HEK293 (cell line): ENCODE data around the gene BBS9.
A peak's percentile ranks its signal among the peaks of the same experiment; 100 is the strongest.

Experiments used
- CTCF ChIA-PET: fragments of 350-600 bp; formaldehyde crosslinking; extraction: SDS; loops from one replicate; lab custom pipeline; 2021; ENCODE audit warnings: antibody characterized with exemption; lab: Yijun Ruan, JAX
- POLR2A ChIA-PET: fragments of 300-600 bp; formaldehyde crosslinking; extraction: SDS; loops from one replicate; lab custom pipeline; 2020; ENCODE audit warnings: antibody characterized with exemption, inconsistent platforms; lab: Yijun Ruan, JAX
- H3K27ac ChIP-seq: fragments of 200-500 bp; sonication (Bioruptor generic); 2 replicates; pipeline ENCODE4 v1.5.1; 2014; ENCODE audit warnings: low read depth, low read length, control low read depth, inconsistent platforms; ENCODE audit errors: extremely low read depth
- H3K36me3 ChIP-seq, 2 experiments: fragments of 200-500 bp in 1 of 2; sonication (Bioruptor generic) in 1 of 2; 1 replicate in 1 of 2; 2 replicates in 1 of 2; pipeline ENCODE4 v1.5.1; 2014 to 2017; ENCODE audit warnings: inconsistent platforms in 2 of 2, low read length in 2 of 2; ENCODE audit not compliant: control insufficient read depth in 2 of 2, insufficient read depth in 1 of 2
- H3K4me1 ChIP-seq: fragments of 200-500 bp; sonication (Bioruptor generic); 2 replicates; pipeline ENCODE4 v1.5.1; 2014; ENCODE audit warnings: mild to moderate bottlenecking, low read length, inconsistent platforms; ENCODE audit not compliant: control insufficient read depth, insufficient read depth
- H3K4me3 ChIP-seq: 2 replicates; pipeline ENCODE4 v1.5.1; 2011; ENCODE audit warnings: low read depth, mild to moderate bottlenecking, control low read depth, low read length, moderate library complexity
- H3K9me3 ChIP-seq: fragments of 200-500 bp; sonication (Bioruptor generic); 2 replicates; pipeline ENCODE4 v1.5.1; 2014; ENCODE audit warnings: low read depth, low read length, inconsistent platforms; ENCODE audit not compliant: control insufficient read depth, insufficient read depth
- BCL11A ChIP-seq: fragments of 450-650 bp; formaldehyde crosslinking; IDR thresholded peaks from 2 replicates; pipeline ENCODE4 v1.5.1; 2016; ENCODE audit warnings: low read depth, missing biosample characterization, missing genetic modification characterization
- EGR2 ChIP-seq: fragments of 450-650 bp; formaldehyde crosslinking; IDR thresholded peaks from 2 replicates; pipeline ENCODE4 v1.5.1; 2016; ENCODE audit warnings: low read depth, missing biosample characterization, missing genetic modification characterization
- MYNN ChIP-seq: fragments of 450-650 bp; formaldehyde crosslinking; IDR thresholded peaks from 2 replicates; pipeline ENCODE4 v1.5.1; 2016; ENCODE audit warnings: missing biosample characterization, missing genetic modification characterization, borderline replicate concordance
- OVOL3 ChIP-seq: fragments of 450-650 bp; formaldehyde crosslinking; IDR thresholded peaks from 2 replicates; pipeline ENCODE4 v1.5.1; 2016; ENCODE audit warnings: missing biosample characterization, missing genetic modification characterization
- REPIN1 ChIP-seq: fragments of 450-650 bp; formaldehyde crosslinking; IDR thresholded peaks from 2 replicates; pipeline ENCODE4 v1.5.1; 2017; ENCODE audit warnings: missing biosample characterization, missing genetic modification characterization, low read depth
- SP2 ChIP-seq: fragments of 450-650 bp; formaldehyde crosslinking; IDR thresholded peaks from 2 replicates; pipeline ENCODE4 v1.5.1; 2016; ENCODE audit warnings: missing biosample characterization, missing genetic modification characterization
- TRIM28 ChIP-seq: IDR thresholded peaks from 2 replicates; pipeline ENCODE4 v1.6.1; 2011; ENCODE audit warnings: low read length, control low read depth, borderline replicate concordance
- ZBTB17 ChIP-seq: fragments of 450-650 bp; formaldehyde crosslinking; IDR thresholded peaks from 2 replicates; pipeline ENCODE4 v1.5.1; 2016; ENCODE audit warnings: missing biosample characterization, missing genetic modification characterization
- ZBTB21 ChIP-seq: fragments of 450-650 bp; formaldehyde crosslinking; IDR thresholded peaks from 2 replicates; pipeline ENCODE4 v1.5.1; 2017; ENCODE audit warnings: missing biosample characterization, missing genetic modification characterization
- ZFHX2 ChIP-seq: fragments of 450-650 bp; formaldehyde crosslinking; conservative IDR thresholded peaks from 2 replicates; pipeline ENCODE4 v1.5.1; 2016; ENCODE audit warnings: missing biosample characterization, missing genetic modification characterization
- ZNF133 ChIP-seq: fragments of 450-650 bp; formaldehyde crosslinking; IDR thresholded peaks from 2 replicates; pipeline ENCODE4 v1.5.1; 2016; ENCODE audit warnings: missing biosample characterization, missing genetic modification characterization
- ZNF157 ChIP-seq: fragments of 450-650 bp; formaldehyde crosslinking; IDR thresholded peaks from 2 replicates; pipeline ENCODE4 v1.5.1; 2016; ENCODE audit warnings: missing biosample characterization, missing genetic modification characterization
- ZNF335 ChIP-seq: fragments of 450-650 bp; formaldehyde crosslinking; conservative IDR thresholded peaks from 2 replicates; pipeline ENCODE4 v1.5.1; 2016; ENCODE audit warnings: missing biosample characterization, missing genetic modification characterization
- ZNF501 ChIP-seq: fragments of 450-650 bp; formaldehyde crosslinking; IDR thresholded peaks from 2 replicates; pipeline ENCODE4 v1.5.1; 2016; ENCODE audit warnings: missing biosample characterization, missing genetic modification characterization
- ZNF600 ChIP-seq: fragments of 450-650 bp; formaldehyde crosslinking; IDR thresholded peaks from 2 replicates; pipeline ENCODE4 v1.5.1; 2016; ENCODE audit warnings: missing biosample characterization, missing genetic modification characterization
- ZNF660 ChIP-seq: fragments of 450-650 bp; IDR thresholded peaks from 2 replicates; pipeline ENCODE4 v1.5.1; 2018; ENCODE audit warnings: missing biosample characterization, mild to moderate bottlenecking, missing genetic modification characterization
- ZNF707 ChIP-seq: fragments of 450-650 bp; formaldehyde crosslinking; IDR thresholded peaks from 2 replicates; pipeline ENCODE4 v1.5.1; 2016; ENCODE audit warnings: missing biosample characterization, missing genetic modification characterization
- ZNF76 ChIP-seq: fragments of 450-650 bp; formaldehyde crosslinking; IDR thresholded peaks from 2 replicates; pipeline ENCODE4; 2016; ENCODE audit warnings: low read depth, missing biosample characterization, missing genetic modification characterization, borderline replicate concordance
- ZNF768 ChIP-seq: fragments of 450-650 bp; formaldehyde crosslinking; IDR thresholded peaks from 2 replicates; pipeline ENCODE4 v1.5.1; 2018; ENCODE audit warnings: missing biosample characterization, mild to moderate bottlenecking, missing genetic modification characterization
- ZNF792 ChIP-seq: fragments of 450-650 bp; formaldehyde crosslinking; IDR thresholded peaks from 2 replicates; pipeline ENCODE4 v1.5.1; 2016; ENCODE audit warnings: missing biosample characterization, missing genetic modification characterization
- ZXDB ChIP-seq: fragments of 450-650 bp; formaldehyde crosslinking; IDR thresholded peaks from 2 replicates; pipeline ENCODE4 v1.5.1; 2016; ENCODE audit warnings: missing biosample characterization, missing genetic modification characterization
- TF ChIP-seq, protein P1 (sequence below): fragments of 450-650 bp; formaldehyde crosslinking; IDR thresholded peaks from 2 replicates; pipeline ENCODE4 v1.5.1; 2016; ENCODE audit warnings: missing biosample characterization, missing genetic modification characterization
- TF ChIP-seq, protein P2 (sequence below): fragments of 450-650 bp; formaldehyde crosslinking; IDR thresholded peaks from 2 replicates; pipeline ENCODE4 v1.5.1; 2017; ENCODE audit warnings: missing biosample characterization, missing genetic modification characterization
- TF ChIP-seq, protein P3 (sequence below): fragments of 450-650 bp; formaldehyde crosslinking; IDR thresholded peaks from 2 replicates; pipeline ENCODE4 v1.5.1; 2016; ENCODE audit warnings: missing biosample characterization, missing genetic modification characterization
- TF ChIP-seq, protein P4 (sequence below): fragments of 450-650 bp; formaldehyde crosslinking; IDR thresholded peaks from 2 replicates; pipeline ENCODE4 v1.5.1; 2016; ENCODE audit warnings: missing biosample characterization, missing genetic modification characterization
- TF ChIP-seq, protein P5 (sequence below): fragments of 450-650 bp; formaldehyde crosslinking; IDR thresholded peaks from 2 replicates; pipeline ENCODE4 v1.5.1; 2016; ENCODE audit warnings: missing biosample characterization, missing genetic modification characterization

The BBS9 gene

DNA sequence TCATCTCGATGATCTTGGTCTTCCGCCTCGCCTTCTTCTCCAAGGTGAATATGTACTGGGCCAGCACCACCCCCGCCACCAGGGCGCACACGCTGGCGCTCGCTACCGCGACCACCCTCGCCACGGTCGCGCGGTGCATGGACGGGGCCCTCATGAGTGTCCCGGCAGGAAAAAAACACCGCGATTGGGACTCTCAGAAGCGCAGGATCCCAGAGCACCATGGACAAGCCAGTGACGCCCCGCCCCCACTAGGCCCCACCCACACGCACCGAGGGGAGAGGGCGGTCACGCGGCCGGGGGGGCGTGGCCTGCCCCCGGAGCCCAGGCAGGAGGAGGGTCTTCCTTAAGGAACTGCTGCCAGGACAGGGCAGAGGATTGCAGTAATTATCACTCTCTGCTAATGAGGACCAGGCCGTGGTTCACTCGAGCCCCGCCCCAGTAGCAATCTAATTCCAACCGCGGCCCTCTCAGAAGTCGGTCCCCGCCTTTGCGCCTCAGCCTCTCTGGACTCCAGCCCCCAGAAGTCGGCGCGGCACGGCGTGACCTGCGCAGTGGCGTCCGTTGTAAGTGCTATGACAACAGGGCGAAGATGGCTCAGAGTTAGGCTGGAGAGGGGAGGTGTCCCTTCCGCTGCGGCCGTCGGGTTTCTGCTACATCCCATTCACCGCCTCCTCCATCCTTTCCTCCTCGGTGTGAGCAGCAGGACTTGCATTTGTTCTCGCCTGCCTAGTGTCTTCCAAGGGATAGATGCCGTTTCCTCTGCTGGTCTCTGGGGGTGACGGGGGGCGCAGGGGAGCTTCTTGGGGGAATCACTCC lies at the start of gene BBS9:
Gene BBS9 (plus strand): TSS at position 575 of the 816 bp plus-strand sequence. CDS start 16,689 bp downstream, outside the sequence.
- H3K4me1 ChIP-seq = peaks cover 4% of the 10 kb centered on the region; the same call in 1 of the 2 replicates
- H3K4me3 ChIP-seq = peak within 1 kb of the TSS; percentile 95
- peak within 1 kb of the TSS; percentile 82 for H3K27ac ChIP-seq
- ChIA-PET CTCF (no interaction called here), POLR2A (interaction anchor here (1.1 to 1.6 kb wide), 3 partner anchors 21 to 67 kb away, joined by 3 to 4 read pairs (median 4); partner anchors contain the start of gene NT5C3A)
- no peaks in the 10 kb centered on the region for H3K36me3 ChIP-seq
- H3K9me3 ChIP-seq = no peaks in the 10 kb centered on the region
- TF ChIP-seq MYNN (tag by site-specific recombination) = no peak
- TF ChIP-seq, protein P1, sequence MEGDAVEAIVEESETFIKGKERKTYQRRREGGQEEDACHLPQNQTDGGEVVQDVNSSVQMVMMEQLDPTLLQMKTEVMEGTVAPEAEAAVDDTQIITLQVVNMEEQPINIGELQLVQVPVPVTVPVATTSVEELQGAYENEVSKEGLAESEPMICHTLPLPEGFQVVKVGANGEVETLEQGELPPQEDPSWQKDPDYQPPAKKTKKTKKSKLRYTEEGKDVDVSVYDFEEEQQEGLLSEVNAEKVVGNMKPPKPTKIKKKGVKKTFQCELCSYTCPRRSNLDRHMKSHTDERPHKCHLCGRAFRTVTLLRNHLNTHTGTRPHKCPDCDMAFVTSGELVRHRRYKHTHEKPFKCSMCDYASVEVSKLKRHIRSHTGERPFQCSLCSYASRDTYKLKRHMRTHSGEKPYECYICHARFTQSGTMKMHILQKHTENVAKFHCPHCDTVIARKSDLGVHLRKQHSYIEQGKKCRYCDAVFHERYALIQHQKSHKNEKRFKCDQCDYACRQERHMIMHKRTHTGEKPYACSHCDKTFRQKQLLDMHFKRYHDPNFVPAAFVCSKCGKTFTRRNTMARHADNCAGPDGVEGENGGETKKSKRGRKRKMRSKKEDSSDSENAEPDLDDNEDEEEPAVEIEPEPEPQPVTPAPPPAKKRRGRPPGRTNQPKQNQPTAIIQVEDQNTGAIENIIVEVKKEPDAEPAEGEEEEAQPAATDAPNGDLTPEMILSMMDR (tag by site-specific recombination) = no peak
- peak; percentile 87 for TF ChIP-seq ZBTB17 (tag by site-specific recombination)
- TF ChIP-seq ZNF133 (tag by site-specific recombination) = no peak
- peak; percentile 55 for TF ChIP-seq ZFHX2 (tag by site-specific recombination)
- TF ChIP-seq, protein P2, sequence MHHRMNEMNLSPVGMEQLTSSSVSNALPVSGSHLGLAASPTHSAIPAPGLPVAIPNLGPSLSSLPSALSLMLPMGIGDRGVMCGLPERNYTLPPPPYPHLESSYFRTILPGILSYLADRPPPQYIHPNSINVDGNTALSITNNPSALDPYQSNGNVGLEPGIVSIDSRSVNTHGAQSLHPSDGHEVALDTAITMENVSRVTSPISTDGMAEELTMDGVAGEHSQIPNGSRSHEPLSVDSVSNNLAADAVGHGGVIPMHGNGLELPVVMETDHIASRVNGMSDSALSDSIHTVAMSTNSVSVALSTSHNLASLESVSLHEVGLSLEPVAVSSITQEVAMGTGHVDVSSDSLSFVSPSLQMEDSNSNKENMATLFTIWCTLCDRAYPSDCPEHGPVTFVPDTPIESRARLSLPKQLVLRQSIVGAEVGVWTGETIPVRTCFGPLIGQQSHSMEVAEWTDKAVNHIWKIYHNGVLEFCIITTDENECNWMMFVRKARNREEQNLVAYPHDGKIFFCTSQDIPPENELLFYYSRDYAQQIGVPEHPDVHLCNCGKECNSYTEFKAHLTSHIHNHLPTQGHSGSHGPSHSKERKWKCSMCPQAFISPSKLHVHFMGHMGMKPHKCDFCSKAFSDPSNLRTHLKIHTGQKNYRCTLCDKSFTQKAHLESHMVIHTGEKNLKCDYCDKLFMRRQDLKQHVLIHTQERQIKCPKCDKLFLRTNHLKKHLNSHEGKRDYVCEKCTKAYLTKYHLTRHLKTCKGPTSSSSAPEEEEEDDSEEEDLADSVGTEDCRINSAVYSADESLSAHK = peak; percentile 88
- TF ChIP-seq, protein P3, sequence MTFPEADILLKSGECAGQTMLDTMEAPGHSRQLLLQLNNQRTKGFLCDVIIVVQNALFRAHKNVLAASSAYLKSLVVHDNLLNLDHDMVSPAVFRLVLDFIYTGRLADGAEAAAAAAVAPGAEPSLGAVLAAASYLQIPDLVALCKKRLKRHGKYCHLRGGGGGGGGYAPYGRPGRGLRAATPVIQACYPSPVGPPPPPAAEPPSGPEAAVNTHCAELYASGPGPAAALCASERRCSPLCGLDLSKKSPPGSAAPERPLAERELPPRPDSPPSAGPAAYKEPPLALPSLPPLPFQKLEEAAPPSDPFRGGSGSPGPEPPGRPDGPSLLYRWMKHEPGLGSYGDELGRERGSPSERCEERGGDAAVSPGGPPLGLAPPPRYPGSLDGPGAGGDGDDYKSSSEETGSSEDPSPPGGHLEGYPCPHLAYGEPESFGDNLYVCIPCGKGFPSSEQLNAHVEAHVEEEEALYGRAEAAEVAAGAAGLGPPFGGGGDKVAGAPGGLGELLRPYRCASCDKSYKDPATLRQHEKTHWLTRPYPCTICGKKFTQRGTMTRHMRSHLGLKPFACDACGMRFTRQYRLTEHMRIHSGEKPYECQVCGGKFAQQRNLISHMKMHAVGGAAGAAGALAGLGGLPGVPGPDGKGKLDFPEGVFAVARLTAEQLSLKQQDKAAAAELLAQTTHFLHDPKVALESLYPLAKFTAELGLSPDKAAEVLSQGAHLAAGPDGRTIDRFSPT (tag by site-specific recombination) = no peak
- 0 out of 2 replicates have a peak, but pooled peaks have one; percentile 35 for TF ChIP-seq ZNF501
- no peak for TF ChIP-seq ZNF768
- no peak for TF ChIP-seq ZNF157 (tag by site-specific recombination)
- 0 out of 2 replicates have a peak, but pooled peaks have one; percentile 25 for TF ChIP-seq ZXDB (tag by site-specific recombination)
- TF ChIP-seq REPIN1 (tag by site-specific recombination) = no peak
- TF ChIP-seq ZNF792 (tag by site-specific recombination) = no peak
- peak; percentile 32; the same call in 1 of the 2 replicates for TF ChIP-seq EGR2
- TF ChIP-seq, protein P4, sequence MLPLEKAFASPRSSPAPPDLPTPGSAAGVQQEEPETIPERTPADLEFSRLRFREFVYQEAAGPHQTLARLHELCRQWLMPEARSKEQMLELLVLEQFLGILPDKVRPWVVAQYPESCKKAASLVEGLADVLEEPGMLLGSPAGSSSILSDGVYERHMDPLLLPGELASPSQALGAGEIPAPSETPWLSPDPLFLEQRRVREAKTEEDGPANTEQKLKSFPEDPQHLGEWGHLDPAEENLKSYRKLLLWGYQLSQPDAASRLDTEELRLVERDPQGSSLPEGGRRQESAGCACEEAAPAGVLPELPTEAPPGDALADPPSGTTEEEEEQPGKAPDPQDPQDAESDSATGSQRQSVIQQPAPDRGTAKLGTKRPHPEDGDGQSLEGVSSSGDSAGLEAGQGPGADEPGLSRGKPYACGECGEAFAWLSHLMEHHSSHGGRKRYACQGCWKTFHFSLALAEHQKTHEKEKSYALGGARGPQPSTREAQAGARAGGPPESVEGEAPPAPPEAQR = no peak
- no peak for TF ChIP-seq OVOL3
- TF ChIP-seq, protein P5, sequence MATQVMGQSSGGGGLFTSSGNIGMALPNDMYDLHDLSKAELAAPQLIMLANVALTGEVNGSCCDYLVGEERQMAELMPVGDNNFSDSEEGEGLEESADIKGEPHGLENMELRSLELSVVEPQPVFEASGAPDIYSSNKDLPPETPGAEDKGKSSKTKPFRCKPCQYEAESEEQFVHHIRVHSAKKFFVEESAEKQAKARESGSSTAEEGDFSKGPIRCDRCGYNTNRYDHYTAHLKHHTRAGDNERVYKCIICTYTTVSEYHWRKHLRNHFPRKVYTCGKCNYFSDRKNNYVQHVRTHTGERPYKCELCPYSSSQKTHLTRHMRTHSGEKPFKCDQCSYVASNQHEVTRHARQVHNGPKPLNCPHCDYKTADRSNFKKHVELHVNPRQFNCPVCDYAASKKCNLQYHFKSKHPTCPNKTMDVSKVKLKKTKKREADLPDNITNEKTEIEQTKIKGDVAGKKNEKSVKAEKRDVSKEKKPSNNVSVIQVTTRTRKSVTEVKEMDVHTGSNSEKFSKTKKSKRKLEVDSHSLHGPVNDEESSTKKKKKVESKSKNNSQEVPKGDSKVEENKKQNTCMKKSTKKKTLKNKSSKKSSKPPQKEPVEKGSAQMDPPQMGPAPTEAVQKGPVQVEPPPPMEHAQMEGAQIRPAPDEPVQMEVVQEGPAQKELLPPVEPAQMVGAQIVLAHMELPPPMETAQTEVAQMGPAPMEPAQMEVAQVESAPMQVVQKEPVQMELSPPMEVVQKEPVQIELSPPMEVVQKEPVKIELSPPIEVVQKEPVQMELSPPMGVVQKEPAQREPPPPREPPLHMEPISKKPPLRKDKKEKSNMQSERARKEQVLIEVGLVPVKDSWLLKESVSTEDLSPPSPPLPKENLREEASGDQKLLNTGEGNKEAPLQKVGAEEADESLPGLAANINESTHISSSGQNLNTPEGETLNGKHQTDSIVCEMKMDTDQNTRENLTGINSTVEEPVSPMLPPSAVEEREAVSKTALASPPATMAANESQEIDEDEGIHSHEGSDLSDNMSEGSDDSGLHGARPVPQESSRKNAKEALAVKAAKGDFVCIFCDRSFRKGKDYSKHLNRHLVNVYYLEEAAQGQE (tag by site-specific recombination) = peak; percentile 10; the same call in 1 of the 2 replicates
- no peak for TF ChIP-seq ZBTB21 (tag by site-specific recombination)
- TF ChIP-seq ZNF600 (tag by site-specific recombination) = no peak
- peak; percentile 71; the same call in 1 of the 2 replicates for TF ChIP-seq ZNF335 (tag by site-specific recombination)
- no peak for TF ChIP-seq BCL11A (tag by site-specific recombination)
- peak; percentile 25; the same call in 1 of the 2 replicates for TF ChIP-seq TRIM28
- peak; percentile 58 for TF ChIP-seq ZNF76 (tag by site-specific recombination)
- peak; percentile 87 for TF ChIP-seq SP2 (tag by site-specific recombination)
- peak; percentile 48; the same call in 1 of the 2 replicates for TF ChIP-seq ZNF660 (tag by site-specific recombination)
- no peak for TF ChIP-seq ZNF707
